NCI-H1048 (cell line): ENCODE data around the gene NLGN1.
A peak's percentile ranks its signal among the peaks of the same experiment; 100 is the strongest.

Experiments
- DNase-seq: peaks from one replicate; lab custom pipeline; 2025; lab: John Stamatoyannopoulos, UW

Gene NLGN1

GRCh38 chr3:174097686-174098085 is 700.1 kb downstream of the NLGN1 start:
- DNase-seq: no peak

- no peak for DNase-seq
Observed at GRCh38 chr3:174098746-174099145, 701.2 kb downstream of the NLGN1 start.

- DNase-seq: no peak
Observed at GRCh38 chr3:174099724-174100123, 702.2 kb downstream of the NLGN1 start.

- DNase-seq: no peak
Observed at GRCh38 chr3:174100744-174101143, 703.2 kb downstream of the NLGN1 start.

DNA sequence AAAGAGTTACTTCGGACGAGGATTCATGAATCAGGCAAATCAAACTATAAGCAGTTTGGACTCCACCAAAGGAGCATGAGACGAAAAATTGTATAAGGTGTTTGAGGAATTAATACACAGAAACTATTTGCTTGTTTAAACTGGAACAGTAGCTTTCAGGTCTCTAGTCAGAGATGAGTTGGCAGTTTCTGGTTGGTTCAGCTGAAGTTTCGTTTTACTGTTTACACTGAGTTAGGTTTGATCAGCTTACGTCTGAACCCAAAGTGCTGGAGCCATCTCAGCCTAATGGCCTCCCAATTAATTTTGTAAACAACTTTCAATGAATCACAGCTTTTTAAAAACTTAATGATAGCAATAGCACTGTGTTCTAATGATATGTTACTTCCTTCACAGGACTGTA is 703.7 kb downstream of the NLGN1 start:
- DNase-seq: no peak

- no peak for DNase-seq
Observed at GRCh38 chr3:174102274-174102673, 704.7 kb downstream of the NLGN1 start.

GRCh38 chr3:174102866-174103265 is 705.3 kb downstream of the NLGN1 start:
- DNase-seq: no peak

DNA sequence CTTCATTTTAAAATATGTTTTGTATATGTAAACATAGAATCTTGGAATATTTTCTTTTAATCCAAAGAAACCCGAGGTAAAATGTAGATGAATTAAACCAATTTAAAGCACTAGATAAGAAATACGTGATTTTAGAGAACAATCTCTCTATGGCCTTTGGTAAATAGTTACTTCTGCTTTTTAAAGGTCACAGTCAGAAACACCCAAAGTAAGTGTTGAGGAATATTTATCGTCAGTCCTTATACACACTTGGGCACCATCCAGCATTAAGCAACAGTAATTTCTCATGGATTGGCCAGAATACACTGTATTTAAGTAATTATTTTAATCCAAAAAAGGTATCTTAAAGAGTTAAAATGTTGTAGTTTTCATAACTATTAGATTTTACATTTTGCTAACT is 713.2 kb downstream of the NLGN1 start:
- no peak for DNase-seq

DNA sequence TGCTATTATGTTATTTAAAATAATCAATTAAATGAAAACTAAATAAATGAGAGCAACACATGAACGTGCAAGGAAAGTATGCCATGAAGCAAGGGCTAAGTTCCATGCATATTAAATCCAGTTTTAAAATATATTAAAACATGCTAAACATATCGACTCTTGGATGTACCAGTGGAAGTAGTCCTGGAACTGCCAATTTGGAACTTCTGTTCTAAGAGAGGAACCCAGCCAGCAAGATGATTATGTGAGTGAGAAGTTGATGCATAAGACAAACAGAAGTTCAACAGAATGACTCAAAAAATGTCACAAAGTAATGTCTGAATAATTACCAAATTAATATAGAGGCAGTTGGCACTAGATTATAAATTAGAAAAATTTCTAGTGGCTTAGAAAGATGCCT is 714.2 kb downstream of the NLGN1 start:
- no peak for DNase-seq

DNA sequence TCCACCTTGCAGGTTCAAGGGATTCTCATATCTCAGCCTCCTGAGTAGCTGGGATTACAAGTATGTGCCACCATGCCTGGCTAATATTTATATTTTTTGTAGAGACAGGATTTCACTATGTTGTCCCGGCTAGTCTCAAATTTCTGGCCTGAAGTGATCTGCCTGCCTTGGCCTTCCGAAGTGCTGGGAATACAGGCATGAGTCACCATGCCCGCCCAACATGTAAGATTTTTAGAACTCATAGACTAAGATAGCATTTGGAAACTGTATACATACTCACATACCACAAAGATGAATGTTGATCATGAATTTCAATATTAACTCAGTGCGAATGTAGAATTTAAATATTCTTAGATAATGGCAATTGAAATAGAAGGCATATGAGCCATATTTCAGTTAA is 718.9 kb downstream of the NLGN1 start:
- no peak for DNase-seq

DNA sequence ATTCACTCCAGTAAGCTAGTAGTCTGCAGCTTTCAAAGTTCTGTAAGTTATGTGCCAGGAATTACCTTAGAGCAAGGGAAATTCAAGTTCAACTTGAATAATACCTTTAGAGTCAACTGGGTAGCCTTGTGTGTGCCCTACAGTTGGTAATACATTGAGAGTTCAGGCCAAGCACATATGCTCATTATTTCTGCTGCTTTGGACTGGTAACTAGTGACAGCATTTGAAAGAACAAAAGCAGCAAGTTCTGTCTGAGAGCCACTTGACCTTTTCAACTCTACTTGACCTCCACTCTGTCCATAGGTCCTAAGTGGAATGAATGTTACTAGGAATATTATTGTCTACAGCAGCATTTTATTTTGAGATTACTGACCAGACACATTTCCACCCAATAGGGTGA is 723.5 kb downstream of the NLGN1 start:
- no peak for DNase-seq

DNA sequence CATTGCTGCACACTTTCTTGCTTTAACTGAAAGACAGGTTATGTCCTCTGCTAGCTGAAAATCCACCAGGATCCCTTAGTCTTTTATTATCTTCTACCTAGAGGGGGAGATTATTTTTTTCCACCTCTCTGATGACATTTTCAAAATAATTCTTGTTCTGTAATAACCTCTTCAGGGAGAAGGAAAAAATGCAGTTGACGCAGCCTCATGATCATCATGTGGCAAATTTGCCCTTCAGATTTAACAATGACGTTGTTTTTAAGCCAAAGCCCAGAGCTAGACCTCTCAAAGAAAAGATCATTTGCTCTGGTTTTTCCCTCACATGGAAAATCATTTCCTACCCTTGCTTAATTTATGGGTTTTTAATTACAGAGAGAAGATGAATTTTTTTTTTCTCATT is 724.9 kb downstream of the NLGN1 start:
- no peak for DNase-seq

- peak; percentile 3 for DNase-seq
Observed at GRCh38 chr3:174125267-174125824, 727.8 kb downstream of the NLGN1 start.

DNA sequence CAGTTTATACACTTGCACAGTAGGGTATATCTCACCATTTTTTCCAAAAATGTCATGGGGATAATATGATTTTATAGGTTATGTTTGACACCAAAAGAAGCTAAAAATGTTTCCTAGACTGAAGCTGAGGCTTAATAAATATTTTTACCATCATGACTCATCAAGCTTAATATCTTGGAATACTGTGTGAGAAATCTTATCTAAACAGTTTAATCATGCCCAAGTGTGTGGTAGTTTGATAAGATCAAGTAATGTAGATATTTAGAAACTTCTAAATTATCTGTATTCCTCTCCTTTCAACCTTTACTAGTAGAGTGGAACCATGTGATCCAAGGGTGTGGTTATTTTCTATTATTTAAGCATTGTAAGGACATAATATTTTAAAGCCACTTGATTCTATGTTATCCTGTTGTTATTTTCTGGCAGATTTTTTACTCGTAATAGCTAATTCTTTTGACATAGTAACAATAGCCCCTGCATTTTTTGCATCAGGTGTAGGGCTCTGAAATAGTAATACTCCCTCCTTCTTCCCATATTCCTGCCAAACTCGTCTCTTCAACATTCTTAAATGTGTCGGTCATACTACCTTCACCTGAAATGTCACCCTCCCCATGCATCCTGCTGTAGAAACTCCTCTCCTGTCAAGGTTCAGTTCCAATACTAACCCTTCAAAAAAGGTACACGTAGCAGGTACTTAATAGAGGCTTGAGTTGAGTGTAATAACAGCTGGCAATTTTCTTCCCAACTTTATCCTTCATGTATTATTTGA is 729.6 kb downstream of the NLGN1 start:
- DNase-seq: no peak

- DNase-seq: no peak
Observed at GRCh38 chr3:174132006-174132405, 734.5 kb downstream of the NLGN1 start.

- no peak for DNase-seq
Observed at GRCh38 chr3:174132421-174133042, 735.0 kb downstream of the NLGN1 start.

DNA sequence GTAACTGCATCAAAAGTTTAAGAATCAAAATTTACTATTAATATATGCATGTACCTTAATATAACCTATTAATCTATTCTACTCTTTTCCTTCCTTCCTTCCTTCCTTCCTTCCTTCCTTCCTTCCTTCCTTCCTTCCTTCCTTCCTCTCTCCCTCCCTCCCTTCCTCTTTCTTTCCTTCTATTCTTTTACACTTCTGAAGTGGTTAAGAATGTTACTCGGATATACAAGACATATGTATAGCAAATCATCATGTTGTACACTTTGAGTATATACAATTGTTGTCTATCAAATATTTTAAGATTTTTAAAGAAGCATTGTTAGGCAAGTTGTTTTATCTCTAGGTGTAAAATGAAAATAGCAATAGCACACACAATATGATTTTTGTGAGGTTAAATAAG is 748.5 kb downstream of the NLGN1 start:
- no peak for DNase-seq

DNA sequence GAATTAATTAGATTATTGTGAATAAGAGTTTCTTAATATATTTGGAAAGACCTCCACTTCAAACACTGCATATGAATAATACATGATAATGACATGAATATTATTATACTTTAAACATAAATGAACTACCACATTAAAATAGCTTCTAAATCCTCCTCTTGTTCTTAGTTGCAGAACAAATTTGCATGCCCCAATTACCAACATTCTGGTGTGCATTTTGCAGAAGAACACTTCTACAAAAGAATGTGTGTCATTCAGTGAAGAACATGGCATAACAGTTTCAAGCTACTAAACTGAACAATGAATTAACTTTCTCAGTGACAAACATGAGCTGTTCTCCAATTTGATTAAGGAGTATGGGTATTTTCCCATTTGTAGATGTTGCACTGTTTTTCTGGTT is 750.3 kb downstream of the NLGN1 start:
- no peak for DNase-seq

GRCh38 chr3:174153871-174154270 is 756.3 kb downstream of the NLGN1 start:
- DNase-seq: no peak

DNA sequence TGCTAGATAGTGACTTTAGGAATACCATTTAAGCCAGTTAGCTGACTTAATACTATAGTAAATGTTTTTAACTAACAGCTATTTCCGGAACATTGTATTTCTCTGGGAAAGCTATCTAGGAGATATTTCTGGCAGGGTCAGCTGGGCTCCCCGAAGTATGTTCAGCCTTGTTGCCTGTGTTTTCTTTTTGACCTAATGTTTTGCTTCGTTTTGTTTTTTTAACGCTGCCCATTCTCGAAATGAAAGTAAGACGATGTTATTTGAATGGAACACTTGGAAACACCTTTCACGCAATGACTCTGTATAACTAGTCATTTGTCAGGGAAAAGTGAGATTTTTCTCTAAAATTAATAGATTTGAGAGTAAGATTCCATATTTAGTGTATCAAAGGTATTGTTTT is 758.7 kb downstream of the NLGN1 start:
- no peak for DNase-seq

- DNase-seq: no peak
Observed at GRCh38 chr3:174158674-174159073, 761.1 kb downstream of the NLGN1 start.

DNA sequence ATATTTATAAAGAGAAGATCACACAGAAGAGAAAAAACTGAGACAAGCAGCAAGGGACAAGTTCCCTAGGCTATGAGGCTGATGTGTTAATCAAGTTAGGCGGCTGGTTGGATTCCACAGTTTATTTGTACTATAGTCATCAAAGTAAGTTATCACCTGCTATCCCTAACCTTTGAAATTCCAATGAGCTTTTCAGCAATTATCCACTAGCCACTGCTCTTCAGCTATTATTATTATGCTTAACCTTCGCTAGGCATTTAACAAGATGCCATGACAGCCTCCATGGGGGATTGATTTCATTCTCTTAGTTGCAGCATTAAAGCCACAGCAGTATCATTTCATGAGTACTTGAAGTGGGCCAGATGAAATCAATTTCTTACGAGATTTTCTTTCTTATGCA is 762.1 kb downstream of the NLGN1 start:
- DNase-seq: no peak

DNA sequence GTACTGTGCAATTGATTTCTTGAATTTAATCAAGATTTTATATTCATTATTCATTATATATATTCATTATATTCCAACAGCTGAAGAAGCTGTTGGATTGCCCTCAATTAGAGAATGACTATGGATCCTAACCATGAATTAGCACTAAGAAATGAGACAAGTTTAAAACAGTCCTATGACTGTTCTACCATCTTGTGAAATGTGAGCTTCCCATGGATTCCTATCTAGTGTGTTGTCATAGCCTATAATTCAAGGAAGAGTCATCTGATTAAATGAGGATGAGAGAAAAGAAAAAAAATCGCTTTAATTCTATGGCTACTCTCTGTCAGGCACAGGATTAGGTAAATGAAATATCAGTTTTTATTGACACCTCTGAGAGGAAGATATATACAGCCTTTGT is 765.0 kb downstream of the NLGN1 start:
- no peak for DNase-seq

DNA sequence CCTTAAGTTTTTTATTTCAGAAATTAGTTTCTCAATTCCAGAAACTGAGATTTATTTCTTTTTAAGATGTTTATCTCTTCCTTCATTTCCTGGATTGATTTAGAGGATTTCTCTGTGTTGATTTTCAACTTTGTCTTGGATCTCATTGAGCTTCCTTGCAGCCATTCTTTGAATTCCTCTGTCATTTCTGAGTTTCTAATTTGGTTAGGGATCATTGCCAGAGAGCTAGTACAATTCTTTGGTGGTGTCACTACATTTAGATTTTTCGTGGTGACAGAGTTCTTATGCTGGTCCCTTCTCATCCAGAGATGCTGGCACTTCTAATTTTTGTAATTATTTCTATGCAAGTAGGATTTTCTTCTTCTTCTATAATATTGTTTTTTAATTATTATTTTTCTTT is 770.5 kb downstream of the NLGN1 start:
- DNase-seq: no peak
